GM12878 (cell line): ENCODE data around the gene PPARD. TPM values are rescaled to one million over a fixed set of nuclear protein-coding genes. Genes with fewer than 3 reads are reported as not detected.

ENCODE experiments used
- ATAC-seq: fragments of 200-7000 bp; cut with Tn5 transposase; 3 replicates; pipeline ENCODE4 v1.9.1; 2020; ENCODE audit warnings: mild to moderate bottlenecking, moderate library complexity
- BruUV-seq: library from RNA; stranded (reverse); fragments of 400-500 nt; replicated peaks from 2 replicates; lab custom pipeline; 2021; lab: Mats Ljungman, UMichigan
- CTCF ChIA-PET: fragments of 300-600 bp; sonication (Branson Sonifier 250); formaldehyde crosslinking; extraction: SDS; loops from one replicate; lab custom pipeline; 2021; ENCODE audit warnings: inconsistent platforms; lab: Yijun Ruan, JAX
- POLR2A ChIA-PET: fragments of 350-600 bp; formaldehyde crosslinking; extraction: SDS; loops from one replicate; lab custom pipeline; 2021; ENCODE audit warnings: inconsistent platforms; lab: Charles Lee
- RAD21 ChIA-PET: fragments of 300-600 bp; sonication (Branson Sonifier 250); formaldehyde crosslinking; loops from one replicate; lab custom pipeline; 2023; ENCODE audit warnings: antibody characterized with exemption; ENCODE audit not compliant: unreplicated experiment; lab: Charles Lee
- SMC1A ChIA-PET: fragments of 300-600 bp; sonication (Branson Sonifier 250); formaldehyde crosslinking; loops from one replicate; lab custom pipeline; 2023; ENCODE audit not compliant: unreplicated experiment, uncharacterized antibody; lab: Charles Lee
- DNase-seq: peaks from one replicate; pipeline ENCODE4 v3.0.0-alpha.2; 2011; ENCODE audit warnings: low read depth, low spot score
- FAIRE-seq: peaks from 3 replicates; lab custom pipeline; 2011; peaks lifted over from hg19 to GRCh38; lab: Jason Lieb, UNC
- H2AFZ ChIP-seq: 2 replicates; pipeline ENCODE4 v1.6.0; 2011; ENCODE audit warnings: low read depth, low read length, control low read depth; ENCODE audit not compliant: control insufficient read depth
- H3K27ac ChIP-seq: 2 replicates; pipeline ENCODE4 v1.5.1; 2011; ENCODE audit warnings: control low read depth; ENCODE audit not compliant: control insufficient read depth, insufficient read depth
- H3K27me3 ChIP-seq, 2 experiments: replicated peaks in 1 of 2; 2 replicates each; pipeline versions ENCODE4 v1.6.0 to v1.6.1; 2011; ENCODE audit warnings: low read length in 1 of 2; ENCODE audit not compliant: control insufficient read depth in 2 of 2, insufficient read depth in 2 of 2
- H3K36me3 ChIP-seq, 2 experiments: 2 replicates each; pipeline ENCODE4 v1.5.1; 2011; ENCODE audit warnings: low read length in 1 of 2; ENCODE audit not compliant: control insufficient read depth in 2 of 2, insufficient read depth in 2 of 2
- H3K4me1 ChIP-seq: 2 replicates; pipeline ENCODE4 v1.6.1; 2011; ENCODE audit warnings: mild to moderate bottlenecking, low read length, moderate library complexity, mixed read lengths; ENCODE audit not compliant: control insufficient read depth, insufficient read depth
- H3K4me2 ChIP-seq: 2 replicates; pipeline ENCODE4 v1.6.0; 2011; ENCODE audit warnings: control low read depth; ENCODE audit not compliant: control insufficient read depth, insufficient read depth
- H3K4me3 ChIP-seq: fragments of 200-600 bp; sonication (generic); 2 replicates; pipeline ENCODE4 v1.5.1; 2016
- H3K79me2 ChIP-seq: 2 replicates; pipeline ENCODE4 v1.6.0; 2011; ENCODE audit warnings: low read length; ENCODE audit not compliant: control insufficient read depth, insufficient read depth
- H3K9ac ChIP-seq: 2 replicates; pipeline ENCODE4 v1.8.0; 2011; ENCODE audit warnings: low read length, control low read depth, mixed read lengths; ENCODE audit not compliant: control insufficient read depth, insufficient read depth
- H3K9me3 ChIP-seq: replicated peaks from 3 replicates; pipeline ENCODE4 v1.5.1; 2011; ENCODE audit warnings: mild to moderate bottlenecking, low read length; ENCODE audit not compliant: control insufficient read depth, insufficient read depth
- H4K20me1 ChIP-seq: 2 replicates; pipeline ENCODE4 v1.6.0; 2011; ENCODE audit not compliant: control insufficient read depth, insufficient read depth
- BRCA1 ChIP-seq: IDR thresholded peaks from 2 replicates; pipeline ENCODE4 v1.6.1; 2011; ENCODE audit warnings: low read depth, low read length, improper control_type of control experiment
- CHD1 ChIP-seq: IDR thresholded peaks from 2 replicates; pipeline ENCODE4 v1.6.1; 2012; ENCODE audit warnings: low read depth, low read length, improper control_type of control experiment
- MTA3 ChIP-seq: IDR thresholded peaks from 2 replicates; pipeline ENCODE4 v1.6.1; 2012; ENCODE audit warnings: low read length, inconsistent platforms, borderline replicate concordance
- SIN3A ChIP-seq: IDR thresholded peaks from 2 replicates; pipeline ENCODE4 v1.6.1; 2012; ENCODE audit warnings: low read depth, low read length, improper control_type of control experiment
- USF1 ChIP-seq: IDR thresholded peaks from 2 replicates; pipeline ENCODE4 v1.6.1; 2011; ENCODE audit warnings: borderline replicate concordance, low read depth, mild to moderate bottlenecking, moderate library complexity, mixed read lengths, low read length; ENCODE audit not compliant: insufficient read depth; ENCODE audit errors: extremely low read length
- ZBTB33 ChIP-seq: fragments of 450-650 bp; IDR thresholded peaks from 2 replicates; pipeline ENCODE4 v1.6.1; 2017; ENCODE audit warnings: mild to moderate bottlenecking
- WGBS: methylation state at CpG from one replicate; pipeline ENCODE4 v1.1.6; 2016; ENCODE audit warnings: low lambda C conversion rate; ENCODE audit not compliant: insufficient replicate concordance, insufficient coverage; ENCODE audit errors: missing lambda C conversion rate; 5-methylcytosine and 5-hydroxymethylcytosine counted together
- in situ Hi-C: fragments of 300-500 bp; cut with MboI; formaldehyde crosslinking; loops from 9 replicates; pipeline ENCODE4 v1.14.3; 2018; ENCODE audit warnings: mixed read lengths
- intact Hi-C: fragments of 100-400 bp; cut with micrococcal nuclease; formaldehyde crosslinking; loops from one replicate; pipeline ENCODE4 v1.14.2; 2022; ENCODE audit not compliant: unreplicated experiment
- polyA plus RNA-seq, 11 experiments: library from polyadenylated mRNA; depleted of rRNA in 4 of 11; unstranded in 6 of 11; stranded (reverse) in 5 of 11; fragments of >200 nt; fragmentation: Nextera tagmentation in 4 of 11; fragmentation: Illumina TruSeq in 1 of 11; extraction: Ambion mirVana in 4 of 11; extraction: Trizol in 1 of 11; gene quantifications; 1 replicate in 1 of 11; 2 replicates in 10 of 11; pipeline versions ENCODE4 v1.2.1 to v1.2.3, GENCODE V29; 2011 to 2016; ENCODE audit warnings: inconsistent platforms in 2 of 11, missing spikeins in 2 of 11, low read depth in 1 of 11
- total RNA-seq, 4 experiments: library from RNA; depleted of rRNA in 3 of 4; stranded (reverse); fragments of >200 nt in 3 of 4; fragmentation: Illumina TruSeq in 1 of 4; extraction: Trizol in 1 of 4; gene quantifications; 2 replicates each; pipeline versions ENCODE4 v1.2.1 to v1.2.3, GENCODE V29; 2013 to 2021

The PPARD gene
- total and polyA plus RNA-seq, 10 of the 15 experiments (the other 5 are each of a cell fraction or from before 2014, with no cell fraction given), result 0.05 to 12.6 (median 6.7) TPM

- H3K36me3 ChIP-seq, result no peaks in the 10 kb centered on the region
- RAD21 ChIA-PET, result no interaction called here
- no peak for TF ChIP-seq BRCA1
- TF ChIP-seq ZBTB33, result no peak
- no peak for TF ChIP-seq SIN3A
- TF ChIP-seq MTA3, result no peak
- TF ChIP-seq CHD1, result no peak
- no peak for TF ChIP-seq USF1
- 95% methylated on average over 12 of the region's 12 CpGs for WGBS
- H3K9me3 ChIP-seq, result no peaks in the 10 kb centered on the region
- no peak overlapping the region for H3K9ac ChIP-seq
- no peak overlapping the region for H3K27ac ChIP-seq
- in situ Hi-C loops (no loop called here), intact Hi-C loops (no loop called here)
- SMC1A ChIA-PET, result interaction anchor here (1.2 kb wide), 1 partner anchor 128 kb away, joined by 3 read pairs; no protein-coding TSS in a partner anchor
- CTCF ChIA-PET, result no interaction called here
- H3K4me1 ChIP-seq, result peaks cover 5% of the 10 kb centered on the region
- no peak overlapping the region for H3K4me2 ChIP-seq
- H3K27me3 ChIP-seq, result no peaks in the 10 kb centered on the region
- DNase-seq, result no peak
- POLR2A ChIA-PET, result no interaction called here
- FAIRE-seq, result no peak
- H3K4me3 ChIP-seq, result no peak overlapping the region
- H4K20me1 ChIP-seq, result no peaks in the 10 kb centered on the region
- no peaks in the 10 kb centered on the region for H3K79me2 ChIP-seq
- no peak overlapping the region for H2AFZ ChIP-seq
- no peak for ATAC-seq
- BruUV-seq, result no TSS peak
Measured at GRCh38 chr6:35392111-35392702, 49.8 kb downstream of the PPARD start.
